Measurements from ENCODE around the gene KIF6.

Gene KIF6

DNA sequence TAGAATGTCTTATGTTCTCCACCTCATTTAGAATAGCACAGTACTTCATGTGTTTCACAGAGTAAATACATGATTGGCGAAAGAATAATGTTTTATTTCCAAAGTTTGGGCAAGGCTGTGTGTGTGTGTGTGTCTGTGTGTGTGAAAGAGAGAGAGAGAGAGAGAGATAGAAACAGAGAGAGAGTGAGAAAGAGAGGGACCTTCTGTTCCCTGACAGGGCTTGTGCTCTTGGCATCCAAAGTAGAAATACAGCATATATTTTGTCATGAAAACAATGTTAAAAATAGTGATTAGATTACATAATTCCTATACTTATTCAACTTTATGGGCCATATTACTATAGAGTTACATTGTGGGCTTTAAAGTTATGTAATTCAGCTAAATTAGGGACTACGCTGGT lies 201.2 kb downstream of the KIF6 start:
- Histone ChIP-seq H2AFZ (ENCODE audit: low read length) (no peak overlapping the region), H3K9me2 (ENCODE audit: low read depth, low read length) (no peaks in the 10 kb centered on the region), H3K79me2 (ENCODE audit: insufficient read depth, low read length) (no peaks in the 10 kb centered on the region), H3K9me3 (ENCODE audit: low read length) (no peaks in the 10 kb centered on the region), H3F3A (ENCODE audit: insufficient read depth, low read length) (no peaks in the 10 kb centered on the region), H3K36me3 (ENCODE audit: insufficient read depth, low read length) (no peaks in the 10 kb centered on the region), H3K27ac (ENCODE audit: low read depth, low read length, poor library complexity, severe bottlenecking) (no peak overlapping the region), H4K20me1 (ENCODE audit: insufficient read depth, low read length) (no peaks in the 10 kb centered on the region), H3K4me1 (ENCODE audit: insufficient read depth, low read length, severe bottlenecking) (no peaks in the 10 kb centered on the region), H3K9ac (ENCODE audit: low read length) (no peak overlapping the region), H3K4me3 (ENCODE audit: low read depth, low read length, poor library complexity, severe bottlenecking) (no peak overlapping the region), H3K4me2 (ENCODE audit: low read length) (no peak overlapping the region), H3K27me3 (ENCODE audit: insufficient read depth, low read length) (no peaks in the 10 kb centered on the region)
- TF ChIP-seq, protein P1, sequence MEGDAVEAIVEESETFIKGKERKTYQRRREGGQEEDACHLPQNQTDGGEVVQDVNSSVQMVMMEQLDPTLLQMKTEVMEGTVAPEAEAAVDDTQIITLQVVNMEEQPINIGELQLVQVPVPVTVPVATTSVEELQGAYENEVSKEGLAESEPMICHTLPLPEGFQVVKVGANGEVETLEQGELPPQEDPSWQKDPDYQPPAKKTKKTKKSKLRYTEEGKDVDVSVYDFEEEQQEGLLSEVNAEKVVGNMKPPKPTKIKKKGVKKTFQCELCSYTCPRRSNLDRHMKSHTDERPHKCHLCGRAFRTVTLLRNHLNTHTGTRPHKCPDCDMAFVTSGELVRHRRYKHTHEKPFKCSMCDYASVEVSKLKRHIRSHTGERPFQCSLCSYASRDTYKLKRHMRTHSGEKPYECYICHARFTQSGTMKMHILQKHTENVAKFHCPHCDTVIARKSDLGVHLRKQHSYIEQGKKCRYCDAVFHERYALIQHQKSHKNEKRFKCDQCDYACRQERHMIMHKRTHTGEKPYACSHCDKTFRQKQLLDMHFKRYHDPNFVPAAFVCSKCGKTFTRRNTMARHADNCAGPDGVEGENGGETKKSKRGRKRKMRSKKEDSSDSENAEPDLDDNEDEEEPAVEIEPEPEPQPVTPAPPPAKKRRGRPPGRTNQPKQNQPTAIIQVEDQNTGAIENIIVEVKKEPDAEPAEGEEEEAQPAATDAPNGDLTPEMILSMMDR (IDR thresholded peaks at IDR 0.05; ENCODE audit: low read length): no peak
- no peak for TF ChIP-seq EZH2 (IDR thresholded peaks at IDR 0.05; ENCODE audit: borderline replicate concordance, low read length)

DNA sequence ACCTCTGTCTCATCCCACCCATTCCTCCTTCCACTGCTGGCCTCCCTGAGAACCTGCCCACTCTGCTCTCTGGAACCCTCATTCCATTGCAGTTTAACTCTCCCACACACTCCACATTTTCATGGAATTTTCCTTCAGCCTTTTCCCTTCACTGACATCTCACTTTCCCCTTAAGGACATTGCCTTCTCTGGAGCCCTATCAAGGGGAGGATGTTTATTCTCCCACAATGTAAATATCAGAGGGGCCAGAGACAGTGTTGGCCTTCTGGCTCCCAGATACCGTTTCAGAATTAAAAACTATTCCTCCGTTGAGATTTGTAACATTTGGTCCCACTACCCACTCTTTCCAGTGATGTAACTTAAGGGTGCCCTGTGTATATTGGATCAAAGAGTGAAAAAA lies 203.2 kb downstream of the KIF6 start:
- no peaks in the 10 kb centered on the region for H3K4me1 ChIP-seq (ENCODE audit: insufficient read depth, low read length, severe bottlenecking)
- H3K4me3 ChIP-seq (ENCODE audit: low read depth, low read length, poor library complexity, severe bottlenecking): no peak overlapping the region
- no peaks in the 10 kb centered on the region for H3K27me3 ChIP-seq (ENCODE audit: insufficient read depth, low read length)
- H2AFZ ChIP-seq (ENCODE audit: low read length): no peak overlapping the region
- H3K27ac ChIP-seq (ENCODE audit: low read depth, low read length, poor library complexity, severe bottlenecking): no peak overlapping the region
- no peaks in the 10 kb centered on the region for H3K9me2 ChIP-seq (ENCODE audit: low read depth, low read length)
- H4K20me1 ChIP-seq (ENCODE audit: insufficient read depth, low read length): no peaks in the 10 kb centered on the region
- no peak for TF ChIP-seq EZH2 (IDR thresholded peaks at IDR 0.05; ENCODE audit: borderline replicate concordance, low read length)
- TF ChIP-seq, protein P1 (IDR thresholded peaks at IDR 0.05; ENCODE audit: low read length): no peak
- no peaks in the 10 kb centered on the region for H3K9me3 ChIP-seq (ENCODE audit: low read length)
- H3K36me3 ChIP-seq (ENCODE audit: insufficient read depth, low read length): no peaks in the 10 kb centered on the region
- no peaks in the 10 kb centered on the region for H3F3A ChIP-seq (ENCODE audit: insufficient read depth, low read length)
- H3K79me2 ChIP-seq (ENCODE audit: insufficient read depth, low read length): no peaks in the 10 kb centered on the region
- H3K9ac ChIP-seq (ENCODE audit: low read length): no peak overlapping the region
- H3K4me2 ChIP-seq (ENCODE audit: low read length): no peak overlapping the region

DNA sequence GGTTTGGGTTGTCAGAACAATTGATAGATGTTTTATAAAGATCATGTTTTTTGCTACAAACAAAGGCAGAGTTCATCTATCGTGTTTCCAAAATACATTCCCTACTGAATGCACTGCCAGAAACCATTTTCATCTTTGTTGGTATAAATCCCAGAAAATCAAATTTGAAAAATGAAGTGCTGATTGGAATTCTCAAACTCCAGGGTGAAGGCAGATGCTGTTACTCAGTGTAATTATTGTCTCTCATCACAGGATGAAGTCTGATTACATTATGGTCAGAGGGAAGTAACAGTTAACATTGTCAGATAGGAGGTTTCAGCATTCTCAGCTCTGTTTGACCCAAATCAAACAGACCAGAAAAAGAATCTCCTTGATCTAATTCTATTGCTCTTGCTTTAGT lies 204.3 kb downstream of the KIF6 start:
- no peak overlapping the region for H3K9ac ChIP-seq (ENCODE audit: low read length)
- no peaks in the 10 kb centered on the region for H3K9me2 ChIP-seq (ENCODE audit: low read depth, low read length)
- no peaks in the 10 kb centered on the region for H4K20me1 ChIP-seq (ENCODE audit: insufficient read depth, low read length)
- H3K4me3 ChIP-seq (ENCODE audit: low read depth, low read length, poor library complexity, severe bottlenecking): no peak overlapping the region
- H3K36me3 ChIP-seq (ENCODE audit: insufficient read depth, low read length): no peaks in the 10 kb centered on the region
- no peaks in the 10 kb centered on the region for H3K27me3 ChIP-seq (ENCODE audit: insufficient read depth, low read length)
- H3K4me1 ChIP-seq (ENCODE audit: insufficient read depth, low read length, severe bottlenecking): no peaks in the 10 kb centered on the region
- H3K9me3 ChIP-seq (ENCODE audit: low read length): no peaks in the 10 kb centered on the region
- no peak overlapping the region for H3K4me2 ChIP-seq (ENCODE audit: low read length)
- H3K79me2 ChIP-seq (ENCODE audit: insufficient read depth, low read length): no peaks in the 10 kb centered on the region
- no peak overlapping the region for H3K27ac ChIP-seq (ENCODE audit: low read depth, low read length, poor library complexity, severe bottlenecking)
- H3F3A ChIP-seq (ENCODE audit: insufficient read depth, low read length): no peaks in the 10 kb centered on the region
- TF ChIP-seq, protein P1 (IDR thresholded peaks at IDR 0.05; ENCODE audit: low read length): no peak
- no peak for TF ChIP-seq EZH2 (IDR thresholded peaks at IDR 0.05; ENCODE audit: borderline replicate concordance, low read length)
- H2AFZ ChIP-seq (ENCODE audit: low read length): no peak overlapping the region

All from OCI-LY1 (cell line).